Measurements from ENCODE around the gene ZWILCH. TPM values are rescaled to one million over a fixed set of nuclear protein-coding genes. Genes with fewer than 3 reads are reported as not detected.

The ZWILCH gene
- total and polyA plus RNA-seq, 4 donors: 1.5 to 11.3 (median 2.9) TPM

DNA sequence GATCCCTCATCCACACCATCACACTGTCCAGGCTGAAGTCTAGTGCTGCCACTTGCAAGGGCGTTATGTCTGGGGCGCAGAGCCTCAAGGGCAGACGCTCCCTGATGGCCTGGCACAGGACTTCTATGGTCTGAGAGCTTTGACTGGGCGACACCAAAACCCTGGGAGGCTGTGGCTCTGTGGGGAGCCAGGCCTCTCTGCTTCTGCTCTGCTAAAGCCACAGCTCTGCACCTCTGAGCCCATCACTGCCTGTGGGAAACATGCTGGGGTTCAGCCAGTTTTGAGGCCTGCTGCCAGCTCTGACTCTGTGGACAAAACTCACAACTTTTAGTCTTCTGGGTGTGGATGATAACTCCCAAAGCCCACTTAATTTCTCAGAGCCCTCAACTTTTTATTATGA is 67.0 kb downstream of the ZWILCH start:
- no peak overlapping the region for H3K4me3 ChIP-seq (ENCODE audit: low read depth in 1 of 3, low read length in 3 of 3)
- TF ChIP-seq HNF4A (conservative IDR thresholded peaks at IDR 0.05): no peak
- TF ChIP-seq, protein P1, sequence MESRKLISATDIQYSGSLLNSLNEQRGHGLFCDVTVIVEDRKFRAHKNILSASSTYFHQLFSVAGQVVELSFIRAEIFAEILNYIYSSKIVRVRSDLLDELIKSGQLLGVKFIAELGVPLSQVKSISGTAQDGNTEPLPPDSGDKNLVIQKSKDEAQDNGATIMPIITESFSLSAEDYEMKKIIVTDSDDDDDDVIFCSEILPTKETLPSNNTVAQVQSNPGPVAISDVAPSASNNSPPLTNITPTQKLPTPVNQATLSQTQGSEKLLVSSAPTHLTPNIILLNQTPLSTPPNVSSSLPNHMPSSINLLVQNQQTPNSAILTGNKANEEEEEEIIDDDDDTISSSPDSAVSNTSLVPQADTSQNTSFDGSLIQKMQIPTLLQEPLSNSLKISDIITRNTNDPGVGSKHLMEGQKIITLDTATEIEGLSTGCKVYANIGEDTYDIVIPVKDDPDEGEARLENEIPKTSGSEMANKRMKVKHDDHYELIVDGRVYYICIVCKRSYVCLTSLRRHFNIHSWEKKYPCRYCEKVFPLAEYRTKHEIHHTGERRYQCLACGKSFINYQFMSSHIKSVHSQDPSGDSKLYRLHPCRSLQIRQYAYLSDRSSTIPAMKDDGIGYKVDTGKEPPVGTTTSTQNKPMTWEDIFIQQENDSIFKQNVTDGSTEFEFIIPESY (IDR thresholded peaks at IDR 0.05): no peak
- TF ChIP-seq FOXA2 (IDR thresholded peaks at IDR 0.05): no peak
- TF ChIP-seq JUND (IDR thresholded peaks at IDR 0.05): no peak
- TF ChIP-seq EGR1 (IDR thresholded peaks at IDR 0.05; ENCODE audit: low read depth in 2 of 2): no peak
- TF ChIP-seq, protein P2, sequence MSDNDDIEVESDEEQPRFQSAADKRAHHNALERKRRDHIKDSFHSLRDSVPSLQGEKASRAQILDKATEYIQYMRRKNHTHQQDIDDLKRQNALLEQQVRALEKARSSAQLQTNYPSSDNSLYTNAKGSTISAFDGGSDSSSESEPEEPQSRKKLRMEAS (IDR thresholded peaks at IDR 0.05): no peak
- TF ChIP-seq GABPA (IDR thresholded peaks at IDR 0.05 in 1 of 2, conservative IDR thresholded peaks at IDR 0.05 in 1 of 2): no peak
- H3K27me3 ChIP-seq (ENCODE audit: control insufficient read depth in 4 of 4, insufficient read depth in 4 of 4, low read length in 3 of 4): no peaks in the 10 kb centered on the region
- no peak for DNase-seq (ENCODE audit: low spot score)
- no peaks in the 10 kb centered on the region for H3K9me3 ChIP-seq (ENCODE audit: control insufficient read depth in 4 of 4, low read length in 3 of 4)
- no peak overlapping the region for H3K9ac ChIP-seq (ENCODE audit: low read depth in 1 of 2, low read length in 2 of 2)
- no peak overlapping the region for H3K27ac ChIP-seq (ENCODE audit: low read depth in 1 of 2, low read length in 2 of 2)
- WGBS: 95% methylated on average over 4 of the region's 4 CpGs
- H3K4me1 ChIP-seq (ENCODE audit: control insufficient read depth in 4 of 4, insufficient read depth in 4 of 4, low read length in 3 of 4): peaks cover 0 to 1% (median 0%) of the 10 kb centered on the region in 4 donors
- no peaks in the 10 kb centered on the region for H3K36me3 ChIP-seq (ENCODE audit: control insufficient read depth in 4 of 4, insufficient read depth in 3 of 4, low read depth in 1 of 4, low read length in 3 of 4)

DNA sequence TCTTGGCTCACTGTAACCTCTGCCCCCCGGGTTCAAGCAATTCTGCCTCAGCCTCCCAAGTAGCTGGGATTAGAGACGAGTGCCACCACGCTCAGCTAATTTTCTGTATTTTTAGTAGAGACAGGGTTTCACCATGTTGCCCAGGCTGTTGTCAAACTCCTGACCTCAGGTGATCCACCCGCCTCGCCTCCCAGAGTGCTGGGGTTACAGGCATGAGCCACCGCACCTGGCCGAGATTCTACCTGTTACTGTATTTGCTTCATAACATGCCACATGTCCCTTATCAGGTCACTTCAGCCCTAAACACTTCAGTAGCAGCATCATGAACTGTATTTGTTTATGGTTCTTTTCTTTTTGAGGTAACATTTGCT is 68.2 kb downstream of the ZWILCH start:
- H3K4me1 ChIP-seq (ENCODE audit: control insufficient read depth in 4 of 4, insufficient read depth in 4 of 4, low read length in 3 of 4): no peaks in the 10 kb centered on the region
- no peaks in the 10 kb centered on the region for H3K36me3 ChIP-seq (ENCODE audit: control insufficient read depth in 4 of 4, insufficient read depth in 3 of 4, low read depth in 1 of 4, low read length in 3 of 4)
- 96% methylated on average over 7 of the region's 7 CpGs for WGBS
- no peaks in the 10 kb centered on the region for H3K27me3 ChIP-seq (ENCODE audit: control insufficient read depth in 4 of 4, insufficient read depth in 4 of 4, low read length in 3 of 4)
- no peak for DNase-seq (ENCODE audit: low spot score)
- no peaks in the 10 kb centered on the region for H3K9me3 ChIP-seq (ENCODE audit: control insufficient read depth in 4 of 4, low read length in 3 of 4)
- H3K9ac ChIP-seq (ENCODE audit: low read depth in 1 of 2, low read length in 2 of 2): no peak overlapping the region
- no peak for TF ChIP-seq FOXA1 (IDR thresholded peaks at IDR 0.05)
- TF ChIP-seq RAD21 (IDR thresholded peaks at IDR 0.05): no peak
- TF ChIP-seq FOXA2 (IDR thresholded peaks at IDR 0.05): no peak
- no peak for TF ChIP-seq HNF4A (conservative IDR thresholded peaks at IDR 0.05)
- TF ChIP-seq NR2F2 (IDR thresholded peaks at IDR 0.05): no peak
- no peak for TF ChIP-seq YY1 (IDR thresholded peaks at IDR 0.05)
- TF ChIP-seq GABPA (IDR thresholded peaks at IDR 0.05 in 1 of 2, conservative IDR thresholded peaks at IDR 0.05 in 1 of 2): no peak
- TF ChIP-seq, protein P3, sequence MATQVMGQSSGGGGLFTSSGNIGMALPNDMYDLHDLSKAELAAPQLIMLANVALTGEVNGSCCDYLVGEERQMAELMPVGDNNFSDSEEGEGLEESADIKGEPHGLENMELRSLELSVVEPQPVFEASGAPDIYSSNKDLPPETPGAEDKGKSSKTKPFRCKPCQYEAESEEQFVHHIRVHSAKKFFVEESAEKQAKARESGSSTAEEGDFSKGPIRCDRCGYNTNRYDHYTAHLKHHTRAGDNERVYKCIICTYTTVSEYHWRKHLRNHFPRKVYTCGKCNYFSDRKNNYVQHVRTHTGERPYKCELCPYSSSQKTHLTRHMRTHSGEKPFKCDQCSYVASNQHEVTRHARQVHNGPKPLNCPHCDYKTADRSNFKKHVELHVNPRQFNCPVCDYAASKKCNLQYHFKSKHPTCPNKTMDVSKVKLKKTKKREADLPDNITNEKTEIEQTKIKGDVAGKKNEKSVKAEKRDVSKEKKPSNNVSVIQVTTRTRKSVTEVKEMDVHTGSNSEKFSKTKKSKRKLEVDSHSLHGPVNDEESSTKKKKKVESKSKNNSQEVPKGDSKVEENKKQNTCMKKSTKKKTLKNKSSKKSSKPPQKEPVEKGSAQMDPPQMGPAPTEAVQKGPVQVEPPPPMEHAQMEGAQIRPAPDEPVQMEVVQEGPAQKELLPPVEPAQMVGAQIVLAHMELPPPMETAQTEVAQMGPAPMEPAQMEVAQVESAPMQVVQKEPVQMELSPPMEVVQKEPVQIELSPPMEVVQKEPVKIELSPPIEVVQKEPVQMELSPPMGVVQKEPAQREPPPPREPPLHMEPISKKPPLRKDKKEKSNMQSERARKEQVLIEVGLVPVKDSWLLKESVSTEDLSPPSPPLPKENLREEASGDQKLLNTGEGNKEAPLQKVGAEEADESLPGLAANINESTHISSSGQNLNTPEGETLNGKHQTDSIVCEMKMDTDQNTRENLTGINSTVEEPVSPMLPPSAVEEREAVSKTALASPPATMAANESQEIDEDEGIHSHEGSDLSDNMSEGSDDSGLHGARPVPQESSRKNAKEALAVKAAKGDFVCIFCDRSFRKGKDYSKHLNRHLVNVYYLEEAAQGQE (IDR thresholded peaks at IDR 0.05): no peak
- TF ChIP-seq, protein P2 (IDR thresholded peaks at IDR 0.05): no peak
- no peak for TF ChIP-seq TAF1 (conservative IDR thresholded peaks at IDR 0.05)
- TF ChIP-seq, protein P1 (IDR thresholded peaks at IDR 0.05): no peak
- TF ChIP-seq, protein P4, sequence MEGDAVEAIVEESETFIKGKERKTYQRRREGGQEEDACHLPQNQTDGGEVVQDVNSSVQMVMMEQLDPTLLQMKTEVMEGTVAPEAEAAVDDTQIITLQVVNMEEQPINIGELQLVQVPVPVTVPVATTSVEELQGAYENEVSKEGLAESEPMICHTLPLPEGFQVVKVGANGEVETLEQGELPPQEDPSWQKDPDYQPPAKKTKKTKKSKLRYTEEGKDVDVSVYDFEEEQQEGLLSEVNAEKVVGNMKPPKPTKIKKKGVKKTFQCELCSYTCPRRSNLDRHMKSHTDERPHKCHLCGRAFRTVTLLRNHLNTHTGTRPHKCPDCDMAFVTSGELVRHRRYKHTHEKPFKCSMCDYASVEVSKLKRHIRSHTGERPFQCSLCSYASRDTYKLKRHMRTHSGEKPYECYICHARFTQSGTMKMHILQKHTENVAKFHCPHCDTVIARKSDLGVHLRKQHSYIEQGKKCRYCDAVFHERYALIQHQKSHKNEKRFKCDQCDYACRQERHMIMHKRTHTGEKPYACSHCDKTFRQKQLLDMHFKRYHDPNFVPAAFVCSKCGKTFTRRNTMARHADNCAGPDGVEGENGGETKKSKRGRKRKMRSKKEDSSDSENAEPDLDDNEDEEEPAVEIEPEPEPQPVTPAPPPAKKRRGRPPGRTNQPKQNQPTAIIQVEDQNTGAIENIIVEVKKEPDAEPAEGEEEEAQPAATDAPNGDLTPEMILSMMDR (IDR thresholded peaks at IDR 0.05; ENCODE audit: low read depth, low read length, missing input control): no peak
- TF ChIP-seq JUND (IDR thresholded peaks at IDR 0.05): no peak
- no peak for TF ChIP-seq EGR1 (IDR thresholded peaks at IDR 0.05; ENCODE audit: low read depth in 2 of 2)
- TF ChIP-seq SP1 (IDR thresholded peaks at IDR 0.05): no peak
- H3K27ac ChIP-seq (ENCODE audit: low read depth in 1 of 2, low read length in 2 of 2): no peak overlapping the region
- H3K4me3 ChIP-seq (ENCODE audit: low read depth in 1 of 3, low read length in 3 of 3): no peak overlapping the region
